GM19397 (cell line): ENCODE results near the gene LMAN1.

ENCODE experiments used
- ATAC-seq: cut with Tn5 transposase; IDR thresholded peaks from one replicate; pipeline ENCODE4 v1.9.1; 2021; ENCODE audit warnings: mild to moderate bottlenecking, moderate library complexity; ENCODE audit not compliant: unreplicated experiment

LMAN1 gene

GRCh38 chr18:59360381-59360780, 1.3 kb upstream of the LMAN1 start:
- no peak for ATAC-seq

GRCh38 chr18:59359576-59359952, 499 bp upstream of the LMAN1 start:
- peak; percentile 10 for ATAC-seq

DNA sequence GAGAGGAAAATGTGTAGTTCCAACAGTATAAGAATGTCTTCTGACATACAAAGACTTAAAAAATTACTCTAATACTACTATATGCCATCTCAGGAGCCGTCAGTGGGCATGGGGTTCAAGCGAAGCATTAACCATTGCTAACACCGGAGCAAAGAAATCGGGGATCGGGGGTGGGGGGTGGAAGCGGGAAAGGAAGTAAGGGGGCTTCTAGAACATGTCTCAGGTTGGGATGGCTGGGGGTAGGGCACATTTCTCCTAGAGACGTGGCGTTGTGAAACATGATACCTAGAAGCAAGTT, 702 bp downstream of the LMAN1 start:
- ATAC-seq: no peak

- no peak for ATAC-seq
Measured at GRCh38 chr18:59357928-59358327, 1.1 kb downstream of the LMAN1 start.

- ATAC-seq: no peak
Measured at GRCh38 chr18:59354731-59355130, 4.3 kb downstream of the LMAN1 start.

DNA sequence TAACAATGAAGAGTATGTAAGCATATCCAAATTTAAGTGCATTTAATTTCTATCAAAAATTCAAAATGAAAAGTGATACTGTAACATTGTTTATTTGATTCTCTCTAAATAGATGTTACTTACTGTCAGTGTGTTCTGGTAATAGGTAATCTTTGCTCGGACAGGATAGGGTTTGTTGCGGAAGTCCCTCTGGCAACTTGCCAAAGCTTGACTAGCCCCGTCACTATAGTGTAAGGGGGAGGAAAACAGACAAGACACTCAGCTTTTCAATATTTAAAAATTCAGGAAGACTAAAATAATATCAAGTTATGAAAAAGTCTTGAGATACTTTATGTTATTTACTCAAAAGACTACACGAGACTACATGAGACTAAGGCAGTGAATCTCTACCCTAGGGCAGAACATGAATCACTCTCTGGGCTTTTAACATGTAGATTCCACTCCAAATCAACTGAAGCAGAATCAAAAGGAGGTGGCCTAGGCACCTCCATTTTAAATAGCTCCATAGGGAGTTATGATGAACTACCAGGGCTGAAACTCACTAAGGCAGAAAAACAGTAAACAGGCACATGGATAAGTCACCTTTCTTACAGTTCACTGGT, 5.9 kb downstream of the LMAN1 start:
- no peak for ATAC-seq

GRCh38 chr18:59352250-59352855, 6.7 kb downstream of the LMAN1 start:
- ATAC-seq: no peak

GRCh38 chr18:59345556-59345955, 13.5 kb downstream of the LMAN1 start:
- no peak for ATAC-seq

DNA sequence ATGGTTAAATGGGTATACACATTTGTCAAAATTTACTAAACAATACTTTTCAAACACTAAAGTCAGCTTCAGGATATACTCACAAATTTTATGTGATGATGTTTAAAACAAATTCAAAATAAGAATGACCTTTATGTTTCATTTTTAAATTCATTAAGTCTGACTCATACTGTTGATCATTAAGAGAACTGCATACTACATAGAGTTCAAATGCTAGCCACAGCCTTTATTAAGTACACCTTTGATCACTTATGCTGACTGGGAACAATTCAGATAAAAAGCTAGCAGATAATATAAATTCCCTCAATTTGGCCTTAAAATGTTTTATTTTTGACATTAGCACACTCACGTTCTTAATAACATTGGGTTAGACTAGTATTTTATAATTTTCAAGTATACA, 14.1 kb downstream of the LMAN1 start:
- ATAC-seq: no peak

DNA sequence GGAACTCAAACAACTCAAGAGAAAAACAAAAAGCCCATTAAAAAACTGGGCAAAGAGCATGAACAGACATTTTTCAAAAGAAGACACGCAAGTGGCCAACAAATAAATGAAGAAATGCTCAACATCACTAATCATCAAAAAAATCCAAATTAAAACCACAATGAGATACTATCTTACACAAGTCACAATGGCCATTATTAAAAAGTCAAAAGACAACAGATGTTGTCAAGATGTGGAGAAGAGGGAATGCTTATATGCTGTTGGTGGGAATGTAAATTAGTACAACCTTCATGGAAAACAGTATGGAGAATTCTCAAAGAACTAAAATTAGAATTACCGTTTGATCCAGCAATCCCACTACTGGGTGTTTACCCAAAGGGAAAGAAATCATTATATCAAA, 15.1 kb downstream of the LMAN1 start:
- no peak for ATAC-seq

DNA sequence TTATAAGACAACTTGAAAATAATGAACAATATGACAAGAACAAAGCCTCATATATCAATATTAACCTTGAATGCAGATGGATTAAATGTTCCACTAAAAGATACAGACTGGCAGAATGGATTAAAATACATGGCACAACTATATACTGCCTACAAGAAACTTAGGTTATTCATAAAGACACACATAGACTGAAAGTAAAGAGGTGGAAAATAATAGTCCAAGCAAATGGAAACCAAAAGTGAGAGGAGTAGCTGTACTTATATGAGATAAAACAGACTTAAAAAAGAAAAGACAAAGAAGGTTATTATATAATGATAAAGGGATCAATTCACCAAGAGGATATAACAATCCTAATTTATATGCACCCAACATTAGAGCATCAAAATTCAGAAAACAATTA, 18.2 kb downstream of the LMAN1 start:
- ATAC-seq: no peak

GRCh38 chr18:59340312-59340711, 18.8 kb downstream of the LMAN1 start:
- no peak for ATAC-seq

- no peak for ATAC-seq
Measured at GRCh38 chr18:59332986-59333385, 26.1 kb downstream of the LMAN1 start.

DNA sequence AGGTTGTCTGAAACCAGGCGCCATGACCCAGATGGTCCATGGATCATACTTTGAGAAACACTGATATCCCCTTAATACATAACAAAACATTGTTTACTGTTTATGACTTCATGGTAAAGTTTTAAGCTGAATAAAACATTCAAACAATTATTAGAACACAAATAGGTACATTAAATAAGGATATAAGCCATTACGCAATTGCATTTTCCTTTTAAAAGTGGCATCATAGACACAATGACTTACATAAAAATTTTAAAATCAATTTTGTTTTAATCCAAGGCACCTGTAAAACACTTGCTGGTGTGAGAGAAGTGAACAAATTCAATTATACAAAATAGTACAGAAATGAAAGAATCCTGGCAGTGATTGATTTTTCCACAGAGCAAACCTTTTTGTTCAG, 30.4 kb downstream of the LMAN1 start:
- no peak for ATAC-seq

DNA sequence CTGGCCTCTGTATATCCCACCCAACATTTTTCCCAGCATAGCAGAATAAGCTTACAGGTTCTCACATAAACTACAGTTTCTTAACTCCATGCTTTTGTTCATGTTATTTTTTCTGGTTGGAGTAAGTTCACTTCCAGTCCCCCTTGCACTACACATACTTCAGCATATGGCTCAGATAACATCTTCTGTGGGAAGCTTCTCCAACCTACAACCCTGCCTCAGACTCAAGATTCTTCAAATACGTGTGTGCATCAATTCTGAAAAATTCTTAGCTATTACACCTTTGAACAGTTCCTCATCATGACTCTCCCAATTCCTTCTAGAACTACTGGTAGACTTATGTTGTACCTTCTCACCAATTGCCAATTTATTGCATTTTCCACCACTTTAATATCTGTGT, 33.1 kb downstream of the LMAN1 start:
- no peak for ATAC-seq

- ATAC-seq: no peak
Measured at GRCh38 chr18:59324623-59324971, 34.5 kb downstream of the LMAN1 start.

GRCh38 chr18:59323931-59324622, 35.0 kb downstream of the LMAN1 start:
- no peak for ATAC-seq

GRCh38 chr18:59318460-59319050, 40.5 kb downstream of the LMAN1 start, which contains the start of gene CPLX4:
TSS of gene CPLX4 (minus strand) at chr18:59318649. CDS start at chr18:59318462, 187 bp downstream.
- ATAC-seq: no peak

DNA sequence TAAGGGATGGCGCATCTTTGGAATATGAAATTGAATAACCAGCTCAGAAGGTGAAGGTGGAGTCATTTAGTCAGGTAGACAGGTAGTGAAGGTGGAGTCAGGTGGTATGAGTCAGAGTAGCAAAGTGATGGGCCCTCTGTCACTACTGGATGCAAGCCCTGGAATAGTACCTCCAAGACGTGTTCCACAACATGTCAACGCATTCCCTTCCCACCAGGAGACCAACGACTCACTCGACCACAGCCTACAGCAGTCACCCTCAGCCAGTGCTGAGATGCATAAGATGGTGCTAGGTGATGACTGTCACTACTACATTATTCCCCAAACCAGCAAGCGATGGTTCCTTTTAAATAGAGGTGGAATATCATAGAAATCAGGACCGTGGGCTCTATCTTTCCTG, 47.4 kb downstream of the LMAN1 start:
- no peak for ATAC-seq

DNA sequence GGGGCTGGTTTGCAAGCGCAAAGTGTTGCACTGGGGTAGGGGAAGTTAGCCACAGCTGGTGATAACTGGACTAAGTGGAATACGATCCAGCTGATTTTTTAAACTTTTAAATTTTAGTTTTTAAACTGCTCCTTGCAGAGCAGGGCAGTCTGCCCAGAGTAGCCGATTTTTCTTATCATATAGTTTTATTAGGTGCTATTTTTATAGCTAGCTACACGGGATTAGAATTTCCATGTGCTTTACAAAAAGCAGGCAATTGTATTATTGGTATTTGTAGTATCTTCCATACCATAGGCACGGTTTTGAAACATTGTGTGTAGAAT, 50.2 kb downstream of the LMAN1 start:
- no peak for ATAC-seq

DNA sequence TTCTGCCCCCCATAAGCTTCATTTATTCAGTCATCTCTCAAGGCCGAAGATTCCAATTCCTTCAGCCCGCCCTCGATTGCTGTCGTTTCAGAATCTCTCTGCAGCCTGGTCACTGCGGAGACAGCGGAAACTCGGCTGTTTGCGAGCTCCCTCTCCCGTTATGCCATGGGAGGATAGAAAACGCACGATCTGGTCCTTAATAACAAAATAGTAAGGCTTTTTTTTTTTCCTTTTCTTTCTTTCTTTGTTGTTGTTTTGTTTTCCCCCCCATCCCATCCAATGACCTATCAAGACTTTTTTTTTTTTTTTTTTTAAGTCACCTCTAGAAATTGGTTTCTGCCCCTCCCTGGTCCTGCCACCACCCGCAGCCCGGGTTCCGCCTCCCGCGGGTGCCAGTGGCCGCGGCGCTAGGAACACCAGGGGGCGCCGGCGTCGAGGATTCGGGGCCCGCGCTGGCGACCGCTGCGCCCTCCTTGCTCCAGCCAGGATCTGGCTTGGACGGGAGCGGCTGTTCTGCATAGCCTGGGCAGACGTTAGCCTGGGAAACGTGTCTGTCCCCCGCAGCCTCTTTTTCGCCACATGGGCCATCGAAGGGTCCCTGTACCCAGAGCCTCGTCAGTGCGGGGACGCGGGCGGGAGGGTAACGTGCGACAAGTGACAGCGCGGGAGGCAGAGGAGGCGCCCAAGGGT, 50.7 kb downstream of the LMAN1 start:
- ATAC-seq: peak; percentile 84

GRCh38 chr18:59306640-59307039, 52.4 kb downstream of the LMAN1 start:
- ATAC-seq: no peak
